Activated B cell treated with CpG ODN at 0.5 μM for 24 hours (primary cell): Measurements from ENCODE around the gene PRM3. TPM values are rescaled to one million over a fixed set of nuclear protein-coding genes. Genes with fewer than 3 reads are reported as not detected.
"Not testable (repeated sequence)": the region's sequence is repeated elsewhere in the genome, so short reads cannot be mapped to it uniquely, and the experiment has no call there.

Experiments
- ATAC-seq: fragments of 200-7000 bp; cut with Tn5 transposase; one replicate; pipeline ENCODE4 v1.10.0; 2021; ENCODE audit warnings: low read depth, mild to moderate bottlenecking, moderate library complexity
- CTCF ChIA-PET: fragments of 350-600 bp; sonication (Branson Sonifier 250); formaldehyde crosslinking; loops from one replicate; lab custom pipeline; 2021; ENCODE audit warnings: antibody characterized with exemption; lab: Charles Lee
- POLR2A ChIA-PET: fragments of 350-600 bp; sonication (Branson Sonifier 250); formaldehyde crosslinking; loops from one replicate; lab custom pipeline; 2021; ENCODE audit warnings: antibody characterized with exemption; lab: Charles Lee
- DNase-seq: peaks from one replicate; pipeline ENCODE4 v3.0.0; 2022
- H3K27ac Mint-ChIP-seq: one replicate; pipeline ENCODE4 v1.8.0; 2020; ENCODE audit warnings: mixed read lengths
- H3K27me3 Mint-ChIP-seq: one replicate; pipeline ENCODE4 v1.8.0; 2021; ENCODE audit warnings: mixed read lengths
- H3K36me3 Mint-ChIP-seq: one replicate; pipeline ENCODE4 v1.8.0; 2021; ENCODE audit warnings: low read depth, mixed read lengths
- H3K4me1 Mint-ChIP-seq: one replicate; pipeline ENCODE4 v1.8.0; 2021; ENCODE audit warnings: mixed read lengths
- H3K4me3 Mint-ChIP-seq: one replicate; pipeline ENCODE4 v1.8.0; 2020; ENCODE audit warnings: mild to moderate bottlenecking, mixed read lengths
- H3K9me3 Mint-ChIP-seq: one replicate; pipeline ENCODE4 v1.8.0; 2020; ENCODE audit warnings: mixed read lengths
- CTCF ChIP-seq: fragments of 200-600 bp; IDR thresholded peaks from one replicate; pipeline ENCODE4 v1.8.0; 2022; ENCODE audit warnings: antibody characterized with exemption, mild to moderate bottlenecking
- intact Hi-C: fragments of 100-400 bp; cut with micrococcal nuclease; formaldehyde crosslinking; loops from one replicate; pipeline ENCODE4 v1.15.1; 2024
- total RNA-seq: library from RNA; stranded (reverse); gene quantifications from 2 replicates; pipeline ENCODE4 v1.2.3, GENCODE V29; 2022

The PRM3 gene
- total RNA-seq, 1 donor from 2014 or later = not detected

GRCh38 chr16:11300560-11300892 is 27.1 kb upstream of the PRM3 start:
- ATAC-seq (no peak), DNase-seq (no peak)
- no peaks in the 10 kb centered on the region for H3K9me3 Mint-ChIP-seq
- no peak overlapping the region for H3K27ac Mint-ChIP-seq
- H3K4me3 Mint-ChIP-seq = no peak overlapping the region
- H3K4me1 Mint-ChIP-seq = peaks cover 55% of the 10 kb centered on the region
- H3K36me3 Mint-ChIP-seq = no peaks in the 10 kb centered on the region
- intact Hi-C loops = no loop called here
- no peak for TF ChIP-seq CTCF
- POLR2A ChIA-PET = interaction anchor here (0.8 to 5.7 kb wide), 7 partner anchors 9 to 361 kb away, joined by 3 to 197 read pairs (median 12); partner anchors contain the start of gene SOCS1
- H3K27me3 Mint-ChIP-seq = no peaks in the 10 kb centered on the region
- CTCF ChIA-PET = interaction anchor here (0.7 to 4.3 kb wide), 2 partner anchors 11 to 43 kb away, joined by 3 to 94 read pairs; partner anchors contain the start of gene SOCS1

- TF ChIP-seq CTCF = no peak
- Mint-ChIP-seq H3K27ac (peak overlapping the region; percentile 18), H3K4me1 (peaks cover 55% of the 10 kb centered on the region), H3K27me3 (no peaks in the 10 kb centered on the region), H3K4me3 (no peak overlapping the region), H3K9me3 (no peaks in the 10 kb centered on the region), H3K36me3 (no peaks in the 10 kb centered on the region)
- intact Hi-C loops = loop anchor here (5.0 kb wide), 1 partner anchor 223 kb away; no protein-coding TSS in a partner anchor
- no peak for DNase-seq
- POLR2A ChIA-PET = interaction anchor here (0.5 to 5.7 kb wide), 10 partner anchors 10 to 421 kb away, joined by 3 to 197 read pairs (median 9); partner anchors contain the start of gene SOCS1
- CTCF ChIA-PET = interaction anchor here (0.7 to 4.3 kb wide), 3 partner anchors 11 to 43 kb away, joined by 3 to 94 read pairs (median 28); partner anchors contain the start of gene SOCS1
- no peak for ATAC-seq
These were observed 26.6 kb upstream of the PRM3 start for GRCh38 chr16:11299865-11300559.

DNA sequence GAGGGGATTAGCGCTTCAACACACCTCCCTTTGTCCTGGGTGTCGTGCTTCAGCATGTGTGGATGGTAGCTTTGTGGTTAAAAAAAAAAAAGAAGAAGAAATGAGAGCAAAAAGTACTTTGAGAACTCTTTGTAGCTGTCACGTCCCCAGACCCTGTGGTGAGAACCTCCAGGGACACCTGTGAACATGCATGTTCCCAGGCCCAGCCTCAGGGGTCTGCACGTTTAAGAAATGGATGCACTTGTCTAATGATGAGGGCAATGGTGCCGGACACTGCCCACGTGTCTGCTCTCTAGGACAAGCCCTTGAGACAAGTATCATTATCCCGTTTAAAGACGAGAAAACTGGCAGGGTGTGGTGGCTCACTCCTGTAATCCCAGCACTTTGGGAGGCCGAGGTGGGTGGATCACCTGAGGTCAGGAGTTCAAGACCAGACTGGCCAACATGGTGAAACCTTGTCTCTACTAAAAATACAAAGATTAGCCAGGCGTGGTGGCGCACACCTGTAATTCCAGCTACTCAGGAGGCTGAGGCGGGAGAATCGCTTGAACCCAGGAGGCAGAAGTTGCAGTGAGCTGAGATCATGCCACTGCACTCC is 25.6 kb upstream of the PRM3 start:
- intact Hi-C loops = loop anchor here (5.0 kb wide), 1 partner anchor 222 kb away; no protein-coding TSS in a partner anchor
- ChIA-PET CTCF (interaction anchor here (1.1 to 4.3 kb wide), 10 partner anchors 10 to 345 kb away, joined by 3 to 94 read pairs (median 15); partner anchors contain the start of gene SOCS1), POLR2A (interaction anchor here (0.6 to 5.7 kb wide), 13 partner anchors 11 to 420 kb away, joined by 3 to 197 read pairs (median 14); partner anchors contain the start of gene SOCS1)
- not testable (repeated sequence) for DNase-seq, H3K27me3 Mint-ChIP-seq, H3K36me3 Mint-ChIP-seq, H3K9me3 Mint-ChIP-seq, ATAC-seq
- Mint-ChIP-seq H3K27ac (peak overlapping the region; percentile 82), H3K4me3 (peak overlapping the region; percentile 54), H3K4me1 (peaks cover 60% of the 10 kb centered on the region)

- TF ChIP-seq CTCF = no peak
- peak overlapping the region; percentile 85 for H3K27ac Mint-ChIP-seq
- ATAC-seq (no peak), DNase-seq (no peak)
- no peaks in the 10 kb centered on the region for H3K9me3 Mint-ChIP-seq
- peak overlapping the region; percentile 73 for H3K4me3 Mint-ChIP-seq
- CTCF ChIA-PET = interaction anchor here (1.1 to 4.3 kb wide), 17 partner anchors 11 to 345 kb away, joined by 3 to 94 read pairs (median 7); partner anchors contain the start of genes PRM2 and SOCS1
- intact Hi-C loops = loop anchor here (5.0 kb wide), 1 partner anchor 221 kb away; no protein-coding TSS in a partner anchor
- H3K4me1 Mint-ChIP-seq = peaks cover 67% of the 10 kb centered on the region
- POLR2A ChIA-PET = interaction anchor here (1.0 to 5.7 kb wide), 25 partner anchors 12 to 333 kb away, joined by 3 to 197 read pairs (median 8); partner anchors contain the start of gene SOCS1
- no peaks in the 10 kb centered on the region for H3K27me3 Mint-ChIP-seq
- H3K36me3 Mint-ChIP-seq = no peaks in the 10 kb centered on the region
These were observed 24.9 kb upstream of the PRM3 start for GRCh38 chr16:11298143-11298900.
